ENCODE measurements around the gene CATSPERD. TPM values are rescaled to one million over a fixed set of nuclear protein-coding genes. Genes with fewer than 3 reads are reported as not detected.
"Not testable (repeated sequence)": the region's sequence is repeated elsewhere in the genome, so short reads cannot be mapped to it uniquely, and the experiment has no call there.

The CATSPERD gene
- total RNA-seq, 1 donor from 2014 or later: not detected

- FAIRE-seq (no peak), DNase-seq (ENCODE audit: low read depth) (peak; percentile 78)
- TF ChIP-seq CTCF (IDR thresholded peaks at IDR 0.05; ENCODE audit: insufficient read depth, low read length, severe bottlenecking): no peak
Measured at GRCh38 chr19:5718579-5719273, 1.7 kb upstream of the CATSPERD start.

GRCh38 chr19:5719274-5719960 is 1.0 kb upstream of the CATSPERD start:
- peak; percentile 37 for DNase-seq (ENCODE audit: low read depth)
- H3K27me3 ChIP-seq (ENCODE audit: control insufficient read depth, insufficient read depth, low read length): no peaks in the 10 kb centered on the region
- TF ChIP-seq CTCF (IDR thresholded peaks at IDR 0.05; ENCODE audit: insufficient read depth, low read length, severe bottlenecking): no peak
- H3K36me3 ChIP-seq (ENCODE audit: control insufficient read depth, insufficient read depth, low read length): peaks cover 3% of the 10 kb centered on the region
- peak overlapping the region; percentile 89 for H3K4me3 ChIP-seq (ENCODE audit: low read depth, low read length)
- FAIRE-seq: no peak

More at GRCh38 chr19:5718579-5719273, 1.7 kb upstream of the CATSPERD start:
- H3K27me3 ChIP-seq (ENCODE audit: control insufficient read depth, insufficient read depth, low read length): no peaks in the 10 kb centered on the region
- peaks cover 7% of the 10 kb centered on the region for H3K36me3 ChIP-seq (ENCODE audit: control insufficient read depth, insufficient read depth, low read length)
- peak overlapping the region; percentile 89 for H3K4me3 ChIP-seq (ENCODE audit: low read depth, low read length)

GRCh38 chr19:5727453-5728050 is 7.1 kb downstream of the CATSPERD start:
- FAIRE-seq: no peak
- no peak overlapping the region for H3K4me3 ChIP-seq (ENCODE audit: low read depth, low read length)
- TF ChIP-seq CTCF (IDR thresholded peaks at IDR 0.05; ENCODE audit: insufficient read depth, low read length, severe bottlenecking): no peak
- H3K36me3 ChIP-seq (ENCODE audit: control insufficient read depth, insufficient read depth, low read length): no peaks in the 10 kb centered on the region
- no peak for DNase-seq (ENCODE audit: low read depth)
- H3K27me3 ChIP-seq (ENCODE audit: control insufficient read depth, insufficient read depth, low read length): no peaks in the 10 kb centered on the region

GRCh38 chr19:5733172-5733571 is 12.7 kb downstream of the CATSPERD start:
- DNase-seq (ENCODE audit: low read depth); H3K4me3 ChIP-seq (ENCODE audit: low read depth, low read length); H3K27me3 ChIP-seq (ENCODE audit: control insufficient read depth, insufficient read depth, low read length); FAIRE-seq; H3K36me3 ChIP-seq (ENCODE audit: control insufficient read depth, insufficient read depth, low read length): not testable (repeated sequence)

GRCh38 chr19:5738423-5738822 is 18.0 kb downstream of the CATSPERD start:
- Histone ChIP-seq H3K4me3 (ENCODE audit: low read depth, low read length) (no peak overlapping the region), H3K36me3 (ENCODE audit: control insufficient read depth, insufficient read depth, low read length) (no peaks in the 10 kb centered on the region), H3K27me3 (ENCODE audit: control insufficient read depth, insufficient read depth, low read length) (no peaks in the 10 kb centered on the region)
- FAIRE-seq: no peak
- DNase-seq (ENCODE audit: low read depth): peak; percentile 52
- TF ChIP-seq CTCF (IDR thresholded peaks at IDR 0.05; ENCODE audit: insufficient read depth, low read length, severe bottlenecking): no peak

GRCh38 chr19:5742051-5742450 is 21.6 kb downstream of the CATSPERD start:
- Histone ChIP-seq H3K4me3 (ENCODE audit: low read depth, low read length) (no peak overlapping the region), H3K36me3 (ENCODE audit: control insufficient read depth, insufficient read depth, low read length) (no peaks in the 10 kb centered on the region), H3K27me3 (ENCODE audit: control insufficient read depth, insufficient read depth, low read length) (no peaks in the 10 kb centered on the region)
- no peak for TF ChIP-seq CTCF (IDR thresholded peaks at IDR 0.05; ENCODE audit: insufficient read depth, low read length, severe bottlenecking)
- DNase-seq (ENCODE audit: low read depth) (no peak), FAIRE-seq (peak; percentile 96)

All from bronchial epithelial cell (primary cell).